K562 (cell line): ENCODE data around the gene HSD17B12. TPM values are rescaled to one million over a fixed set of nuclear protein-coding genes. Genes with fewer than 3 reads are reported as not detected.

Experiments
- ATAC-seq: fragments of 200-7000 bp; cut with Tn5 transposase; 3 replicates; pipeline ENCODE4 v1.9.1; 2020; ENCODE audit warnings: moderate library complexity
- BruUV-seq: library from RNA; stranded (reverse); fragments of 400-500 nt; replicated peaks from 2 replicates; lab custom pipeline; 2021; lab: Mats Ljungman, UMichigan
- CTCF ChIA-PET: fragments of 300-600 bp; formaldehyde crosslinking; extraction: SDS; loops from one replicate; lab custom pipeline; 2021; ENCODE audit warnings: low intra/inter-chr PET ratio; lab: Yijun Ruan, JAX
- POLR2A ChIA-PET: fragments of 300-600, 350-650 bp; sonication (Branson Sonifier 250); formaldehyde crosslinking; extraction: SDS; loops from one replicate; lab custom pipeline; 2021; ENCODE audit warnings: antibody characterized with exemption, inconsistent platforms; lab: Yijun Ruan, JAX
- DNase-seq, 4 experiments: peaks; one replicate each; pipeline versions ENCODE4 v3.0.0 to v3.0.0-alpha.2; 2011 to 2018; ENCODE audit warnings: low spot score in 3 of 4, mixed read lengths in 3 of 4; ENCODE audit errors: extremely low read depth in 1 of 4
- FAIRE-seq: peaks from 2 replicates; lab custom pipeline; 2011; peaks lifted over from hg19 to GRCh38; lab: Jason Lieb, UNC
- H2AFZ ChIP-seq: 2 replicates; pipeline ENCODE4 v1.6.0; 2011; ENCODE audit warnings: low read depth, low read length, control low read depth, inconsistent platforms
- H3K27ac ChIP-seq: fragments of 200-600 bp; 3 replicates; pipeline ENCODE4 v1.8.0; 2011; ENCODE audit warnings: low read depth, mild to moderate bottlenecking, control low read depth, inconsistent platforms, low read length, moderate library complexity, mixed read lengths; ENCODE audit errors: extremely low read depth
- H3K27me3 ChIP-seq, 2 experiments: fragments of 300-600 bp in 1 of 2; 2 replicates in 1 of 2; 3 replicates in 1 of 2; pipeline versions ENCODE4 v1.6.0 to v1.8.0; 2011; ENCODE audit warnings: inconsistent platforms in 2 of 2, low read length in 2 of 2, mild to moderate bottlenecking in 1 of 2, mixed read lengths in 1 of 2, moderate library complexity in 1 of 2; ENCODE audit not compliant: control insufficient read depth in 2 of 2, insufficient read depth in 2 of 2
- H3K36me3 ChIP-seq: fragments of 300-600 bp; 3 replicates; pipeline ENCODE4 v1.8.0; 2011; ENCODE audit warnings: mild to moderate bottlenecking, low read length, inconsistent platforms; ENCODE audit not compliant: control insufficient read depth, insufficient read depth
- H3K4me1 ChIP-seq, 2 experiments: fragments of 200-600 bp in 1 of 2; replicated peaks in 1 of 2; 2 replicates in 1 of 2; 3 replicates in 1 of 2; pipeline versions ENCODE4 v1.5.1 to v1.8.0; 2011; ENCODE audit warnings: inconsistent platforms in 2 of 2, low read length in 2 of 2, mild to moderate bottlenecking in 1 of 2, mixed read lengths in 1 of 2, moderate library complexity in 1 of 2; ENCODE audit not compliant: control insufficient read depth in 2 of 2, insufficient read depth in 2 of 2
- H3K4me2 ChIP-seq: 2 replicates; pipeline ENCODE4 v1.6.1; 2011; ENCODE audit warnings: low read length, control low read depth, inconsistent platforms, mixed read lengths; ENCODE audit not compliant: insufficient read depth
- H3K4me3 ChIP-seq: fragments of 200-600 bp; sonication (generic), shearing (Covaris generic); 2 replicates; pipeline ENCODE4 v1.5.1; 2016; ENCODE audit warnings: control low read depth, inconsistent platforms
- H3K79me2 ChIP-seq: fragments of 200-600 bp; 3 replicates; pipeline ENCODE4 v1.8.0; 2011; ENCODE audit warnings: low read length, inconsistent platforms; ENCODE audit not compliant: control insufficient read depth, insufficient read depth
- H3K9ac ChIP-seq, 2 experiments: 2 replicates each; pipeline versions ENCODE4 v1.6.0 to v1.6.1; 2011; ENCODE audit warnings: low read depth in 2 of 2, low read length in 2 of 2, control low read depth in 1 of 2, inconsistent platforms in 1 of 2, mild to moderate bottlenecking in 1 of 2, mixed read lengths in 1 of 2; ENCODE audit not compliant: insufficient read depth in 1 of 2
- H3K9me1 ChIP-seq: one replicate; pipeline ENCODE4 v1.6.0; 2011; ENCODE audit warnings: inconsistent platforms, mild to moderate bottlenecking, low read length, moderate library complexity; ENCODE audit not compliant: control insufficient read depth, insufficient read depth
- H3K9me3 ChIP-seq: replicated peaks from 2 replicates; pipeline ENCODE4 v1.5.1; 2011; ENCODE audit warnings: low read depth, low read length, inconsistent platforms; ENCODE audit not compliant: control insufficient read depth, insufficient read depth
- H4K20me1 ChIP-seq: replicated peaks from 2 replicates; pipeline ENCODE4 v1.6.1; 2011; ENCODE audit warnings: low read length, inconsistent platforms, mixed read lengths; ENCODE audit not compliant: control insufficient read depth, insufficient read depth
- DMBX1 ChIP-seq: fragments of 250-450 bp; sonication (Bioruptor Pico); IDR thresholded peaks from 2 replicates; pipeline ENCODE4 v1.8.0; 2022; ENCODE audit warnings: inconsistent platforms, mild to moderate bottlenecking, moderate library complexity, borderline replicate concordance
- HOXB6 ChIP-seq: fragments of 250-450 bp; sonication (Bioruptor Pico); IDR thresholded peaks from 2 replicates; pipeline ENCODE4 v1.5.1; 2022; ENCODE audit warnings: mild to moderate bottlenecking, borderline replicate concordance
- RAD21 ChIP-seq, 2 experiments: fragments of 250-450 bp in 1 of 2; fragments of 450-650 bp in 1 of 2; sonication (Bioruptor Pico) in 1 of 2; formaldehyde crosslinking in 1 of 2; IDR thresholded peaks in 1 of 2; conservative IDR thresholded peaks in 1 of 2; 2 replicates each; pipeline versions ENCODE4 v1.4.0 to v1.8.0; 2020 to 2022; ENCODE audit warnings: mild to moderate bottlenecking in 2 of 2, moderate library complexity in 1 of 2
- WGBS: fragments of 100-300 bp; shearing (Covaris generic); methylation state at CpG from one replicate; pipeline ENCODE4 v1.1.6; 2016; ENCODE audit warnings: low coverage, mixed read lengths; ENCODE audit not compliant: insufficient coverage; ENCODE audit errors: missing lambda C conversion rate; 5-methylcytosine and 5-hydroxymethylcytosine counted together
- in situ Hi-C: fragments of 300-500 bp; cut with MboI; formaldehyde crosslinking; loops from 4 replicates; pipeline ENCODE4 v1.15.0; 2018; ENCODE audit warnings: inconsistent platforms, mixed read lengths
- intact Hi-C: fragments of 100-400 bp; cut with micrococcal nuclease; formaldehyde crosslinking; loops from 2 replicates; pipeline ENCODE4 v1.14.2; 2022
- polyA plus RNA-seq, 8 experiments: library from polyadenylated mRNA; depleted of rRNA in 4 of 8; stranded (reverse) in 5 of 8; unstranded in 3 of 8; fragments of >200 nt; fragmentation: Nextera tagmentation in 2 of 8; fragmentation: Illumina TruSeq in 1 of 8; extraction: Ambion mirVana in 2 of 8; extraction: Trizol in 1 of 8; gene quantifications; 2 replicates each; pipeline versions ENCODE4 v1.2.1 to v1.2.3, GENCODE V29; 2011 to 2014; ENCODE audit warnings: inconsistent platforms in 1 of 8, missing spikeins in 1 of 8
- total RNA-seq, 7 experiments: library from RNA; depleted of rRNA in 6 of 7; stranded (reverse); fragments of >200 nt in 6 of 7; fragmentation: Illumina TruSeq in 2 of 7; extraction: Trizol in 2 of 7; gene quantifications; 2 replicates each; pipeline versions ENCODE4 v1.2.1 to v1.2.3, GENCODE V29; 2011 to 2021; ENCODE audit warnings: low replicate concordance in 1 of 7
- TF ChIP-seq, protein P1 (sequence below), 3 experiments: IDR thresholded peaks in 2 of 3; conservative IDR thresholded peaks in 1 of 3; 2 replicates each; pipeline ENCODE4 v1.5.1; 2011 to 2012; ENCODE audit warnings: low read length in 3 of 3, mild to moderate bottlenecking in 3 of 3, control low read depth in 2 of 3, improper control_type of control experiment in 1 of 3, inconsistent platforms in 1 of 3, low read depth in 1 of 3, mixed read lengths in 1 of 3, moderate library complexity in 1 of 3; ENCODE audit not compliant: insufficient read depth in 2 of 3
- TF ChIP-seq, protein P2 (sequence below): fragments of 200-400 bp; formaldehyde crosslinking; IDR thresholded peaks from 2 replicates; pipeline ENCODE4 v1.6.1; 2017; ENCODE audit warnings: mild to moderate bottlenecking, low read depth, low read length, moderate library complexity
- TF ChIP-seq, protein P3 (sequence below): sonication (generic); formaldehyde crosslinking; IDR thresholded peaks from 2 replicates; pipeline ENCODE4 v1.9.0; 2022; ENCODE audit warnings: mild to moderate bottlenecking, missing genetic modification reagents

Gene HSD17B12
- total and polyA plus RNA-seq, 9 of the 15 experiments (the other 6 are each of a cell fraction or from before 2014, with no cell fraction given): 9.1 to 34.5 (median 23.3) TPM

DNA sequence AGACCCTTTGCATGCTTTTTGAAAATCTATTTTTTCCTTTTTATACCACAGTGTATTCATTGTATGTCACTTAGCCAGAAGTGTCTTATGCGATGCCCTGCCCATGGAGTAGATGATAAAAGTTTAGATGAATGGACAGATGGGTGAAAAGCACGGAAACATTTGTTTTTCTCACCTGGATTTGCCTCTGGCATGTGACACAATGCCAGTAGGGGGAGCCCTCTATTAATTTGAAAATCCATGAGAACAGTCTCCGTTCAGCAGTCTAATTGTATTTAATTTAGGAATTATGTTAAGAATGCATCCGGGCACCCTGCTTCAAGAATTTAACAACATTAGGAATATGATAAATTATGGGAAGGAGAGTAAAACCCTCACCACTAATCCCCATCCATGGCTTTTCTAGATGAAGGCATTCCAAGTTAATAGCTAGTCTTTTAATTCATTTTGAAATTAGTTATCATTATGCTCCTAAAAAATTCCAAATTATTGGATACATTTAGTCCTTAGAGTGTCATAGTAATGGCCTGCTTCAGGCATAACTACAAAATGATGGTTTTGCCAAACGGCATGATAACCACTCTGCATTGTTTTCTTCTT lies 144.8 kb downstream of the HSD17B12 start:
- DNase-seq: peak; percentile 13 to 56 (median 16)
- H3K36me3 ChIP-seq: no peaks in the 10 kb centered on the region
- intact Hi-C loops (loop anchor here (1.0 to 10.0 kb wide), 2 partner anchors 119 to 212 kb away; partner anchors contain the start of gene C11orf96), in situ Hi-C loops (no loop called here)
- no peaks in the 10 kb centered on the region for H3K9me1 ChIP-seq
- no peak overlapping the region for H3K9ac ChIP-seq
- H2AFZ ChIP-seq: no peak overlapping the region
- CTCF ChIA-PET: interaction anchor here (0.7 to 1.6 kb wide), 2 partner anchors 31 to 120 kb away, joined by 3 to 5 read pairs; no protein-coding TSS in a partner anchor
- 15% methylated on average over 5 of the region's 5 CpGs for WGBS
- POLR2A ChIA-PET: interaction anchor here (0.6 to 1.5 kb wide), 5 partner anchors 12 to 442 kb away, joined by 3 to 4 read pairs (median 3); no protein-coding TSS in a partner anchor
- no peak overlapping the region for H3K4me3 ChIP-seq
- H3K9me3 ChIP-seq: no peaks in the 10 kb centered on the region
- H3K4me1 ChIP-seq: no peaks in the 10 kb centered on the region
- peak; percentile 80 for ATAC-seq
- H4K20me1 ChIP-seq: no peaks in the 10 kb centered on the region
- H3K79me2 ChIP-seq: no peaks in the 10 kb centered on the region
- no peak overlapping the region for H3K27ac ChIP-seq
- H3K4me2 ChIP-seq: no peak overlapping the region
- peak; percentile 15 for FAIRE-seq
- H3K27me3 ChIP-seq: no peaks in the 10 kb centered on the region
- no TSS peak for BruUV-seq
- TF ChIP-seq, protein P1, sequence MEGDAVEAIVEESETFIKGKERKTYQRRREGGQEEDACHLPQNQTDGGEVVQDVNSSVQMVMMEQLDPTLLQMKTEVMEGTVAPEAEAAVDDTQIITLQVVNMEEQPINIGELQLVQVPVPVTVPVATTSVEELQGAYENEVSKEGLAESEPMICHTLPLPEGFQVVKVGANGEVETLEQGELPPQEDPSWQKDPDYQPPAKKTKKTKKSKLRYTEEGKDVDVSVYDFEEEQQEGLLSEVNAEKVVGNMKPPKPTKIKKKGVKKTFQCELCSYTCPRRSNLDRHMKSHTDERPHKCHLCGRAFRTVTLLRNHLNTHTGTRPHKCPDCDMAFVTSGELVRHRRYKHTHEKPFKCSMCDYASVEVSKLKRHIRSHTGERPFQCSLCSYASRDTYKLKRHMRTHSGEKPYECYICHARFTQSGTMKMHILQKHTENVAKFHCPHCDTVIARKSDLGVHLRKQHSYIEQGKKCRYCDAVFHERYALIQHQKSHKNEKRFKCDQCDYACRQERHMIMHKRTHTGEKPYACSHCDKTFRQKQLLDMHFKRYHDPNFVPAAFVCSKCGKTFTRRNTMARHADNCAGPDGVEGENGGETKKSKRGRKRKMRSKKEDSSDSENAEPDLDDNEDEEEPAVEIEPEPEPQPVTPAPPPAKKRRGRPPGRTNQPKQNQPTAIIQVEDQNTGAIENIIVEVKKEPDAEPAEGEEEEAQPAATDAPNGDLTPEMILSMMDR (IDR thresholded peaks at IDR 0.05 in 2 of 3, conservative IDR thresholded peaks at IDR 0.05 in 1 of 3; ENCODE audit: insufficient read depth in 2 of 3, low read depth in 1 of 3, low read length in 3 of 3): peak; percentile 56 to 77 (median 75); a peak in 5 of 6 replicates
- TF ChIP-seq DMBX1 (no peak), RAD21 (CRISPR knock-in tag; conservative IDR thresholded peaks at IDR 0.05 in 1 of 2, IDR thresholded peaks at IDR 0.05 in 1 of 2) (peak; percentile 51 to 65), HOXB6 (CRISPR knock-in tag) (no peak)
- TF ChIP-seq, protein P2, sequence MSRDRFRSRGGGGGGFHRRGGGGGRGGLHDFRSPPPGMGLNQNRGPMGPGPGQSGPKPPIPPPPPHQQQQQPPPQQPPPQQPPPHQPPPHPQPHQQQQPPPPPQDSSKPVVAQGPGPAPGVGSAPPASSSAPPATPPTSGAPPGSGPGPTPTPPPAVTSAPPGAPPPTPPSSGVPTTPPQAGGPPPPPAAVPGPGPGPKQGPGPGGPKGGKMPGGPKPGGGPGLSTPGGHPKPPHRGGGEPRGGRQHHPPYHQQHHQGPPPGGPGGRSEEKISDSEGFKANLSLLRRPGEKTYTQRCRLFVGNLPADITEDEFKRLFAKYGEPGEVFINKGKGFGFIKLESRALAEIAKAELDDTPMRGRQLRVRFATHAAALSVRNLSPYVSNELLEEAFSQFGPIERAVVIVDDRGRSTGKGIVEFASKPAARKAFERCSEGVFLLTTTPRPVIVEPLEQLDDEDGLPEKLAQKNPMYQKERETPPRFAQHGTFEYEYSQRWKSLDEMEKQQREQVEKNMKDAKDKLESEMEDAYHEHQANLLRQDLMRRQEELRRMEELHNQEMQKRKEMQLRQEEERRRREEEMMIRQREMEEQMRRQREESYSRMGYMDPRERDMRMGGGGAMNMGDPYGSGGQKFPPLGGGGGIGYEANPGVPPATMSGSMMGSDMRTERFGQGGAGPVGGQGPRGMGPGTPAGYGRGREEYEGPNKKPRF: no peak
- TF ChIP-seq, protein P3, sequence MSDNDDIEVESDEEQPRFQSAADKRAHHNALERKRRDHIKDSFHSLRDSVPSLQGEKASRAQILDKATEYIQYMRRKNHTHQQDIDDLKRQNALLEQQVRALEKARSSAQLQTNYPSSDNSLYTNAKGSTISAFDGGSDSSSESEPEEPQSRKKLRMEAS (CRISPR knock-in tag): no peak
